ENCODE measurements around the gene CLPSL1. TPM values are rescaled to one million over a fixed set of nuclear protein-coding genes. Genes with fewer than 3 reads are reported as not detected.

Gene CLPSL1
- total RNA-seq, 1 experiment from 2014 or later = not detected

DNA sequence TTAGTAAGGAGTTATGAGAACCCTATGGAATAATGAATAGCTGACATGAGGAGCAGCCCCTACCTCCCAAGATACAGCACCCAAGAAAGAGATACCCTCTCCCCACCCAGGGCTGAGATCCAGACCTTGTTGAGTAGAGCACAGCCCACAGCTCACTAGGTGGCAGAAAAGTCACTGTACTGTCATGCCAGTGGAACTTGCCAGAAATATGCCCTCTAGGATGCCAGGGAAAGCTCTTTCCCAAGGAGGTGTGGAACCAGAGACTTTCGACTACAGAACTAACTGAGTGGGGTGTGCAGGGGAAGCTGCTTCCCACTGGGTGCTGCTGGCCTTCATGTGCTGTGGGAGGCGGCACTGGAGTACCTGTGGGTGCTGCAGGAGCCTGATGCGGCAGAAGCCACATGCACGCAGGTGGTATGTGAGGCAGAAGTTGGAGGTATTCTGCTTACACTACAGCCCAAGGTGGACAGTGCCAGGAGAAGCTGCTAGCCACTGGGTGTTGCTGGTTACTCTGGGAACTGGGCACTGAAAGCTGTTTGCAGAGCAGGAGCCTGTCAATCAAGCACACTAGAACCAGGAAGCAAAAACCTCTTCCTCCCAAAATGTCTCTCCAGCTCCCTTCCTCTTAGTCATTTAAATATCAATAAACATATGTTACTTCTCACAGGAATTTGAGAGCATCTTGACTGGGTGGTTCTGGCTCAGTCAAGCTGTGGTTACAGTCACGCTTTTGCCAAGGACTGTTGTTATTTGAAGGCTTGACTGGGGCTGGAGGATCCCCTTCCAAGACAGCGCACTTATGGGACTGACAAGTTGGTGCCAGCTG is 26.2 kb upstream of the CLPSL1 start:
- CTCF ChIA-PET = interaction anchor here (0.5 to 1.3 kb wide), 9 partner anchors 9 to 213 kb away, joined by 3 to 7 read pairs (median 3); partner anchors contain the start of gene CLPS
- Mint-ChIP-seq H3K9me3 (ENCODE audit: low read depth, unreplicated experiment) (no peaks in the 10 kb centered on the region), H3K27ac (ENCODE audit: unreplicated experiment) (no peak overlapping the region), H3K27me3 (ENCODE audit: unreplicated experiment) (peaks cover 18% of the 10 kb centered on the region), H3K4me3 (ENCODE audit: low read depth, unreplicated experiment) (no peak overlapping the region), H3K36me3 (ENCODE audit: insufficient read depth, unreplicated experiment) (no peaks in the 10 kb centered on the region), H3K4me1 (ENCODE audit: low read depth, unreplicated experiment) (peaks cover 21% of the 10 kb centered on the region)
- no TSS peak for BruUV-seq (replicated peaks)
- peak; percentile 49 for DNase-seq
- intact Hi-C loops (cut with micrococcal nuclease; ENCODE audit: unreplicated experiment) = loop anchor here (10.0 kb wide), 1 partner anchor 190 kb away; no protein-coding TSS in a partner anchor
- TF ChIP-seq, protein P1, sequence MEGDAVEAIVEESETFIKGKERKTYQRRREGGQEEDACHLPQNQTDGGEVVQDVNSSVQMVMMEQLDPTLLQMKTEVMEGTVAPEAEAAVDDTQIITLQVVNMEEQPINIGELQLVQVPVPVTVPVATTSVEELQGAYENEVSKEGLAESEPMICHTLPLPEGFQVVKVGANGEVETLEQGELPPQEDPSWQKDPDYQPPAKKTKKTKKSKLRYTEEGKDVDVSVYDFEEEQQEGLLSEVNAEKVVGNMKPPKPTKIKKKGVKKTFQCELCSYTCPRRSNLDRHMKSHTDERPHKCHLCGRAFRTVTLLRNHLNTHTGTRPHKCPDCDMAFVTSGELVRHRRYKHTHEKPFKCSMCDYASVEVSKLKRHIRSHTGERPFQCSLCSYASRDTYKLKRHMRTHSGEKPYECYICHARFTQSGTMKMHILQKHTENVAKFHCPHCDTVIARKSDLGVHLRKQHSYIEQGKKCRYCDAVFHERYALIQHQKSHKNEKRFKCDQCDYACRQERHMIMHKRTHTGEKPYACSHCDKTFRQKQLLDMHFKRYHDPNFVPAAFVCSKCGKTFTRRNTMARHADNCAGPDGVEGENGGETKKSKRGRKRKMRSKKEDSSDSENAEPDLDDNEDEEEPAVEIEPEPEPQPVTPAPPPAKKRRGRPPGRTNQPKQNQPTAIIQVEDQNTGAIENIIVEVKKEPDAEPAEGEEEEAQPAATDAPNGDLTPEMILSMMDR (IDR thresholded peaks at IDR 0.05; ENCODE audit: unreplicated experiment) = no peak

DNA sequence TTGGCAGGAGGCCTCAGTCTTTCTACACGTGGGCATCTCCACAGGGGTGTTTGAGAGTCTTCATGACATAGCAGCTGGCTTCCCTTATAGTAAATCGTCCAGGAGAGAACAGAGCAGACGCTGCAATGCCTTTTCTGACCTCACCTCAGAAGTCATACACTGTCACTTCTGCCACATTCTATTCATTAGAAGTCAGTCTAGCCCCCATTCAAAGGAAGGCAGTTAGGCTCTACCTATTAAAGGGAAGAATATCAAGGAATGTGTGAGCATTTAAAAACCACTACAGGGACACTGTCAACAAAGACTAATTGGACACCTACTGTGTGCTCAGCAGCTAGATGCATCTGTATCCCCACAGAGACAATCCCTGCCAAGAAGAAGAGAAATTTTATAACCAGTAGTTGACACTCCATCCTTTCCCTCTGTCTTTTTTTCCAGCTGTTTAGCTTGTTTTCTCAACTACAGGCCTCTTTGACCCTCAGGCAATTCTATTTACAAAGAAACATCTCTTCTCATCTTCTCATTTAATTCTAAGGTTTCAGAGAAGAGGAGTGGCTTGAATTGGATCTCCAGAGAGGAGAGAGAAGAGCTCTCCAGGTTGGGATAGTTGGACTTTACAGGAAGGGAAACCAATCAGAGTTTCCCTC is 25.4 kb upstream of the CLPSL1 start:
- no peaks in the 10 kb centered on the region for H3K36me3 Mint-ChIP-seq (ENCODE audit: insufficient read depth, unreplicated experiment)
- intact Hi-C loops (cut with micrococcal nuclease; ENCODE audit: unreplicated experiment) = loop anchor here (10.0 kb wide), 1 partner anchor 189 kb away; no protein-coding TSS in a partner anchor
- no peaks in the 10 kb centered on the region for H3K9me3 Mint-ChIP-seq (ENCODE audit: low read depth, unreplicated experiment)
- TF ChIP-seq, protein P1 (IDR thresholded peaks at IDR 0.05; ENCODE audit: unreplicated experiment) = no peak
- peaks cover 21% of the 10 kb centered on the region for H3K4me1 Mint-ChIP-seq (ENCODE audit: low read depth, unreplicated experiment)
- CTCF ChIA-PET = interaction anchor here (0.5 to 1.3 kb wide), 6 partner anchors 15 to 90 kb away, joined by 3 to 5 read pairs (median 3); partner anchors contain the start of gene CLPS
- H3K27ac Mint-ChIP-seq (ENCODE audit: unreplicated experiment) = no peak overlapping the region
- H3K27me3 Mint-ChIP-seq (ENCODE audit: unreplicated experiment) = peaks cover 25% of the 10 kb centered on the region
- no TSS peak for BruUV-seq (replicated peaks)
- H3K4me3 Mint-ChIP-seq (ENCODE audit: low read depth, unreplicated experiment) = no peak overlapping the region
- no peak for DNase-seq

DNA sequence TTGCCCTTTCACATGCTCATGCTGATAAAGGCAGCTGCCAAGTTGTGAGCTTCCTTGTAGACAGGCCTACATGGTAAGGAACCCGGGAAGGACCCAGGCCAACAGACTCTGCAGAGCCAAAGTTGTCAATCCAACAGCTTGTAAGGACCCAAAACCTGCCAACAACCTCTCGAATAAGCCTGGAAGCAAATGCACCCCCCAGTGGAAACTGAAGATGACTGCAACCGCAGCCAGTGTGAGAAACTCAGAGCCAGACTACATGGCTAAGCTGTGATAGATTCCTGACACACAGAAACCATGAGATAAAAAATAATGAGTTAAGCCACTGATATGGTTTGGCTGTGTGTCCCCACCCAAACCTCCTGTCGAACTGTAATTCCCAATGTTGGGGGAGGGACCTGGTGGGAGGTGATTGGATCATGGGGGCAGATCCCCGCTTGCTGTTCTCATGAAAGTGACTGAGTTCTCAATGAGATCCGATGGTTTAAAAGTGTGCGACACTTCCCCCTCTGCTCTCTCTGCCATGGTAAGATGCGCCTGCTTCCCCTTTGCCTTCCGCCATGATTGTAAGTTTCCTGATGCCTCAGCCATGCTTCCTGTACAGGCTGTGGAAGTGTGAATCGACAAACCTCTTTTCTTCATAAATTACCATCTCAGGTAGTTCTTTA is 23.2 kb upstream of the CLPSL1 start:
- CTCF ChIA-PET = interaction anchor here (1.1 kb wide), 1 partner anchor 235 kb away, joined by 9 read pairs; no protein-coding TSS in a partner anchor
- H3K9me3 Mint-ChIP-seq (ENCODE audit: low read depth, unreplicated experiment) = no peaks in the 10 kb centered on the region
- no peak overlapping the region for H3K27ac Mint-ChIP-seq (ENCODE audit: unreplicated experiment)
- TF ChIP-seq, protein P1 (IDR thresholded peaks at IDR 0.05; ENCODE audit: unreplicated experiment) = peak; percentile 45
- intact Hi-C loops (cut with micrococcal nuclease; ENCODE audit: unreplicated experiment) = loop anchor here (10.0 kb wide), 1 partner anchor 187 kb away; no protein-coding TSS in a partner anchor
- peaks cover 21% of the 10 kb centered on the region for H3K27me3 Mint-ChIP-seq (ENCODE audit: unreplicated experiment)
- peaks cover 21% of the 10 kb centered on the region for H3K4me1 Mint-ChIP-seq (ENCODE audit: low read depth, unreplicated experiment)
- H3K4me3 Mint-ChIP-seq (ENCODE audit: low read depth, unreplicated experiment) = no peak overlapping the region
- no peaks in the 10 kb centered on the region for H3K36me3 Mint-ChIP-seq (ENCODE audit: insufficient read depth, unreplicated experiment)
- peak; percentile 61 for DNase-seq
- no TSS peak for BruUV-seq (replicated peaks)

DNA sequence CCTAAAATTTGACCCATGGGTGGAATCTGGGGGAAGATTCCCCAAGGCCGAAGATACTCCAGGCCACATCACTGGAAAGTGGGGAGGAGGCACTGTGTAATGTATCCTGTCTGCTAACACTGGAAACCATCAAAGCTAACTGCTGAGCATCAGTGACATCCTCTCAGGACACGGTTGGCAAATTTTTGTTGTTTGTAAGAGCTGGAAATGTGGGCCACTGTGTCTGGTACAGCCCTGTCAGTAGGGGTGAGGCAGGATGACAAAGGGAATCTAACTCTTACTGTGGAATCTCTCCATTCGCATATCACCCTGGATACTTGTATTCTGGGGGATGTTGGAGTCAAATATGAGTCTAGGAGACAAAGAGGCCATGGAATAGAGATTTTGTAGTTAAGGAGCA is 21.4 kb upstream of the CLPSL1 start:
- intact Hi-C loops (cut with micrococcal nuclease; ENCODE audit: unreplicated experiment) = loop anchor here (10.0 kb wide), 1 partner anchor 185 kb away; no protein-coding TSS in a partner anchor
- no peaks in the 10 kb centered on the region for H3K9me3 Mint-ChIP-seq (ENCODE audit: low read depth, unreplicated experiment)
- CTCF ChIA-PET = no interaction called here
- no peak overlapping the region for H3K4me3 Mint-ChIP-seq (ENCODE audit: low read depth, unreplicated experiment)
- H3K27me3 Mint-ChIP-seq (ENCODE audit: unreplicated experiment) = peaks cover 36% of the 10 kb centered on the region
- TF ChIP-seq, protein P1 (IDR thresholded peaks at IDR 0.05; ENCODE audit: unreplicated experiment) = no peak
- BruUV-seq (replicated peaks) = no TSS peak
- peaks cover 20% of the 10 kb centered on the region for H3K4me1 Mint-ChIP-seq (ENCODE audit: low read depth, unreplicated experiment)
- H3K27ac Mint-ChIP-seq (ENCODE audit: unreplicated experiment) = no peak overlapping the region
- no peak for DNase-seq
- H3K36me3 Mint-ChIP-seq (ENCODE audit: insufficient read depth, unreplicated experiment) = peaks cover 5% of the 10 kb centered on the region

All from Calu3 (cell line).